Muscle of leg (tissue), 11 donors: ENCODE measurements around the gene HERC5. TPM values are rescaled to one million over a fixed set of nuclear protein-coding genes. Genes with fewer than 3 reads are reported as not detected.

ENCODE experiments used
- DNase-seq: peaks from one replicate; pipeline ENCODE4 v3.0.0; 2013
- H3K27ac ChIP-seq: one replicate; pipeline ENCODE4 v1.5.1; 2013; ENCODE audit warnings: mild to moderate bottlenecking, low read length, control low read depth
- H3K27me3 ChIP-seq: one replicate; pipeline ENCODE4 v1.6.1; 2013; ENCODE audit warnings: low read length; ENCODE audit not compliant: control insufficient read depth, insufficient read depth
- H3K36me3 ChIP-seq: one replicate; pipeline ENCODE4 v1.6.1; 2013; ENCODE audit warnings: low read length; ENCODE audit not compliant: control insufficient read depth, insufficient read depth
- H3K4me1 ChIP-seq: one replicate; pipeline ENCODE4 v1.6.1; 2013; ENCODE audit warnings: low read length; ENCODE audit not compliant: control insufficient read depth, insufficient read depth
- H3K4me3 ChIP-seq: one replicate; pipeline ENCODE4 v1.5.1; 2013; ENCODE audit warnings: low read length, control low read depth
- H3K9me3 ChIP-seq: replicated peaks from 2 replicates; pipeline ENCODE4 v1.6.1; 2013; ENCODE audit warnings: low read depth, low read length; ENCODE audit not compliant: control insufficient read depth
- WGBS: methylation state at CpG from one replicate; pipeline ENCODE4 v1.1.5; 2013; ENCODE audit warnings: missing lambda C conversion rate; ENCODE audit not compliant: insufficient coverage; 5-methylcytosine and 5-hydroxymethylcytosine counted together
- polyA plus RNA-seq, 8 donors: library from polyadenylated mRNA; unstranded; fragments of 120-200 nt; gene quantifications; one replicate each; pipeline versions ENCODE4 v1.2.1 to v1.2.3, GENCODE V29; 2013; ENCODE audit warnings: inconsistent platforms in 1 of 8, low replicate concordance in 1 of 8; ENCODE audit not compliant: insufficient read length in 8 of 8, insufficient read depth in 1 of 8
- total RNA-seq: library from RNA; stranded (reverse); fragments of 120-200 nt; gene quantifications from one replicate; pipeline ENCODE4 v1.2.4, GENCODE V29; 2013

HERC5 gene
- total and polyA plus RNA-seq, 9 donors: 1.3 to 2.1 (median 1.8) TPM

- Histone ChIP-seq H3K27me3 (no peaks in the 10 kb centered on the region), H3K4me1 (no peaks in the 10 kb centered on the region), H3K27ac (no peak overlapping the region), H3K4me3 (no peak overlapping the region), H3K9me3 (no peaks in the 10 kb centered on the region), H3K36me3 (no peaks in the 10 kb centered on the region)
- no CpG with 5 or more reads among the region's 3 CpGs for WGBS
- DNase-seq: no peak
These were observed 60.9 kb downstream of the HERC5 start for GRCh38 chr4:88517825-88518224.

DNA sequence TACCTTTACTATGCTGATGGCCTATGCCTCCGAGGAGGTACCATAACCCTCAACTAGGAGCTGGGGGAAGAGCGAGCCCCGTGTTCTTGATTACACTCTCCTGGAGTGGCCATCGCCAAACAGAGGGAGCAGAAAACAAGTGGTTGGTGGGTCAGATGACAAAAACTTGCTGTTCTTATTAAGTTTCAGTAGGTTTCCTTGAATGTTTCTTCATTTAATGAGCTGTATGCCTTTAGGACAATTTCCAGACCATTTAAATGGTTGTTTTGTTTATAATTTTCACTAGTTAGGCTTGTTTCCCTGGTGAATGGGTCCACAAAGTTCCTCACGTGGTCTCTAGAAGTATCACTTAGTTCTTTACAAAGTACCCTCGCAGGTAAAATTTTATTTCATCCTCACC, 62.0 kb downstream of the HERC5 start:
- no peaks in the 10 kb centered on the region for H3K36me3 ChIP-seq
- no peak overlapping the region for H3K27ac ChIP-seq
- 80% methylated on average over 1 of the region's 6 CpGs for WGBS
- no peaks in the 10 kb centered on the region for H3K27me3 ChIP-seq
- H3K9me3 ChIP-seq: no peaks in the 10 kb centered on the region
- no peaks in the 10 kb centered on the region for H3K4me1 ChIP-seq
- no peak for DNase-seq
- H3K4me3 ChIP-seq: no peak overlapping the region

DNA sequence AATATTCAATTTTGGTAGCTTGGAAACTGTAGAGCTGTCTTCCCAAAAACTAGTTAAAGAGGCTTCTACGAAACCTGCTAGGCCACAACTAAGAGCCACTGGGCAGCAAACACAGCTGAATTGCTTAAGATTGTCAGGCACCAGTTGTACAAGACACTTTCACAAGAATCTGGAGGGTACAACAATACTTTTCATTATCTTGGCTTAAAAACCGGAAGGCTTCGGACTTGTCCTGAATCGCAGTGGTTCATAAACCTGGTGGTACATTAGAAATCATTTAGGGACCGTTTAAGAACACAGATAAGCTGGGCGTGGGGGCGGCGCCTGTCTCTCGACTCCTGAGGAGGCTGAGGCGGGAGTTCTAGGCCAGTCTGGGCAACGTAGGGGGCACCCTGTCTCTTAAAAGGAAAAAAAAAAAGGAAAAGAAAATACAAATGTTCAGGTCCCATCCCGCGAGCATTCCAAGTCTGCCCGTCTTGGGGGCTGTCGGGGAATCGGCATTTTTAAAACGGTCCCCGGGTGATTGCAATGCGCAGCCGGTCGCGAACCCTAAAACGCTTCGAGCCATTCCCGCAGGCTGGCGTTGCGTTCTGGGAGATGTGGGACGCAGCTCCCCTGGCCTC, 65.9 kb downstream of the HERC5 start:
- Histone ChIP-seq H3K27ac (peak overlapping the region; percentile 95), H3K9me3 (no peaks in the 10 kb centered on the region), H3K36me3 (no peaks in the 10 kb centered on the region), H3K27me3 (no peaks in the 10 kb centered on the region), H3K4me3 (peak overlapping the region; percentile 93), H3K4me1 (peaks cover 4% of the 10 kb centered on the region)
- peak; percentile 49 for DNase-seq
- WGBS: 2% methylated on average over 25 of the region's 28 CpGs

DNA sequence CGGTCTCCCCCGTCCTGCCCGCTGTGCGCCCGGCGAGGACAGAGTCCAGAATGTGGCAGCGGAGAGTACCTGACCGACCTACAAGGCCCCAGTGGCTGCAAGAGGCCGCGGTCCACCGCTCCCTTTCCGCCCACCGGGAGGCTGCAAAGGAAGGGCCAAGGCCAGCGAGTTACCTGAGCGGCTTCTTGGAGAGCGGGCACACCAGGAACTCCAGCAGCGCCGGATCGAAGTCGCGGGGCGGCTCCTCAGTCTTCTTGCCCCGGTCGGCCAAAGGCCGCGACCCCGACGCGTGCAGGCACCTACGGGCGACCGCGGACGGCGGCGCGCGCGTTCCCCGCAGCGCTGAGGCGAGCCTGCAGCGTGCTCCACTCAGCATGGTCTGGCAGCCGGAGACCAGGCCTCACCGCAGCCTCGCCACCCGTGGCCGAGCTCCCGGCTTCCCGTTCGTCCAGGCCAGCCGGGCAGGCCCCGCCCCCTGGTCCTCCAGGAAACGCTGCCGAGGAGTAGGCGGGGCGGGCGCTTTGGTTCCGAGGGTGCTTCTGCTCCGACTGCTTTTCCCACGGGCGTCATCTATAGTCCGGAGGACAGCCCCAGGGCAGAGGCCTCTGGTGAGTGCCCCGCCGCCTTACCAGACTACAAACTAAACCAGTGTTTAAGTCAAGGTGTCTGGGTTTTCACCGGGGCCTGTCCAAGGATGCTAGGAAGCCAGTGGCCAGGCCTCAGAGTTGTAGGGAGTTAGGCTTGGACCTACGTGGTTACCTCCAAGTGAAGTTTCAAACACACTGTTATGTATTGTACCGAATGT, 66.6 kb downstream of the HERC5 start, which contains the start of gene PYURF:
PYURF (minus strand) TSS at position 452 of the 805 bp plus-strand sequence; CDS start at position 376, 76 bp downstream.
- H3K27ac ChIP-seq: peak within 1 kb of the TSS; percentile 95
- WGBS: under 1% methylated on average over 60 of the region's 68 CpGs
- no peaks in the 10 kb centered on the region for H3K36me3 ChIP-seq
- peak; percentile 97 for DNase-seq
- H3K9me3 ChIP-seq: no peaks in the 10 kb centered on the region
- H3K27me3 ChIP-seq: no peaks in the 10 kb centered on the region
- H3K4me1 ChIP-seq: peaks cover 4% of the 10 kb centered on the region
- peak within 1 kb of the TSS; percentile 93 for H3K4me3 ChIP-seq

DNA sequence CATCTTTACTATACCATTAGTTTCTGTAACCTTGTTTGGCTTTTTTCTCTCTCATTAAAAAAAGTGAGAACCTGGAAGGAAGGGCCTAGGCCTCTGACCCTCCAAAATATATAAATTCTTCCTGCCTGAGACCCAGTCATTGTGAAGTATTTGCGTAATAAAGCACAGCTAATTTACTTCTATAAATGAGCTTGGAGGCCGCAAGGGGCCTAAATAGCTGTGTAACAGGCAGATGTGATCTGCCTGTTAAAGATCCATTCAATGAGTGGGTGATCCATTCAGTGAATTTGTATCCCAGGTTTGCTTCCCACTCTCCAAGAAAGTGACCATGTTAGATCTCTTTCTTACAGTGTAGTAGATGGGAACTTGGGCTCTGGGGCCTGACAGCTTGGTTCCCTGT, 67.3 kb downstream of the HERC5 start:
- peaks cover 4% of the 10 kb centered on the region for H3K4me1 ChIP-seq
- H3K27me3 ChIP-seq: no peaks in the 10 kb centered on the region
- H3K9me3 ChIP-seq: no peaks in the 10 kb centered on the region
- H3K36me3 ChIP-seq: no peaks in the 10 kb centered on the region
- H3K4me3 ChIP-seq: peak overlapping the region; percentile 93
- peak overlapping the region; percentile 95 for H3K27ac ChIP-seq
- no CpG with 5 or more reads among the region's 2 CpGs for WGBS
- no peak for DNase-seq

- WGBS: no CpG with 5 or more reads among the region's 1 CpG
- H3K4me3 ChIP-seq: no peak overlapping the region
- H3K9me3 ChIP-seq: no peaks in the 10 kb centered on the region
- DNase-seq: peak; percentile 20
- no peaks in the 10 kb centered on the region for H3K36me3 ChIP-seq
- no peak overlapping the region for H3K27ac ChIP-seq
- H3K4me1 ChIP-seq: peaks cover 4% of the 10 kb centered on the region
- no peaks in the 10 kb centered on the region for H3K27me3 ChIP-seq
These were observed 69.4 kb downstream of the HERC5 start for GRCh38 chr4:88526221-88526815.

DNA sequence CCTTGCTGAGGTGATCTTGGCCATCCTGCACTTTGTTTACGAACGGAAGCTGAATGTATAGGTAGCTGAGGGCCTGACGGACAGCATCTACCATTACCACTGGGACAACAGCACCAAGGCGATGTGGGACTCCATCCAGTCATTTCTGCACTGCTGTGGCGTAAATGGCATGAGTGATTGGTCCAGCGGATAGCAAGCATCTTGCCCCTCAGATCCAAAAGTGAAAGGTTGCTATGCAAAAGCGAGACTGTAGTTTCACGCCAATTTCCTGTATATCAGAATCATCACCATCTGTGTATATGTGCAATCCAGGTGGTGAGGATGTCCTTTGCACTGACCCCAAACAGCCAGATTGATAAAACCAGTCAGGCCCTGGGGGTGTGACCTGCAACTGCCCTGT, 70.9 kb downstream of the HERC5 start:
- 93% methylated on average over 2 of the region's 8 CpGs for WGBS
- Histone ChIP-seq H3K27me3 (no peaks in the 10 kb centered on the region), H3K36me3 (no peaks in the 10 kb centered on the region), H3K9me3 (no peaks in the 10 kb centered on the region), H3K27ac (no peak overlapping the region), H3K4me1 (peaks cover 4% of the 10 kb centered on the region), H3K4me3 (no peak overlapping the region)
- no peak for DNase-seq

DNA sequence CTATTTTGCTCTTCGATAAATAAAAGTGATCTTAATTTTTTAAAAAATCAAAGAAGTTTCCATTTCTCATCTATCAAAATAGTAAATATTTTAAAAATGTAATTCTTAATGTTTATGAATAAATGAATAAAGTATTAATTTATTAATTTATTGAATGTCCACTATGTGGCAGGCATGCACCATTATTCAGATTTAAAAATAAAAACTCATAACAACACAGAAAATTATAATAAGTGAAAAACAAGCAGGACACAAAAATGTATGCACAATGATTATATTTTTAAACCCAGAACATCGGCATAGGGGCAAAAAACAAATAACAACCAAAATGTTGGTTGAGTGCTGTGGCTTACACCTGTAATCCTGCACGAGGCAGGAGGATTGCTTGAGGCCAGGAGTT, 71.9 kb downstream of the HERC5 start:
- H3K27ac ChIP-seq: no peak overlapping the region
- H3K27me3 ChIP-seq: no peaks in the 10 kb centered on the region
- no peaks in the 10 kb centered on the region for H3K36me3 ChIP-seq
- peaks cover 4% of the 10 kb centered on the region for H3K4me1 ChIP-seq
- H3K9me3 ChIP-seq: no peaks in the 10 kb centered on the region
- WGBS: no CpG with 5 or more reads among the region's 3 CpGs
- no peak overlapping the region for H3K4me3 ChIP-seq
- no peak for DNase-seq

DNA sequence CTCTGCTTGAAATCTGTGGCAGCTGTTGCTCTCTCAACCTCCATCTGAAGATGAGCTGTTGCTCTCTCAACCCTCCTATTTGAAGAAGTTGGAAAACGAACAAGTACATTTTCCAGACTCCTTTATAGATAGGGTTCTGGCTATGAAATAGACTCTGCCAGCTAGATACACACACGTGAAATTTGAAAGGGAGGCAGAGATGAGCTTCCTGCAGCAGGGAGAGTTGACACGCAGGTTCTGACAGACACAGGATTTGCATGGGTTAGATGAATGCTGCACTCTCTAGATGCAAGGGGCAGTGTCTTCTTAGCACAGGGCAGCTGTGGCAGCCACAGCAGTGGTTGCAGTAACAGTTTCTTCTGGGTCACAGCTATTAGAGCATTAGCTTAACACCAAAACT, 74.6 kb downstream of the HERC5 start:
- no peaks in the 10 kb centered on the region for H3K9me3 ChIP-seq
- no peaks in the 10 kb centered on the region for H3K27me3 ChIP-seq
- H3K4me3 ChIP-seq: no peak overlapping the region
- WGBS: 65% methylated on average over 2 of the region's 3 CpGs
- no peaks in the 10 kb centered on the region for H3K36me3 ChIP-seq
- no peaks in the 10 kb centered on the region for H3K4me1 ChIP-seq
- no peak for DNase-seq
- no peak overlapping the region for H3K27ac ChIP-seq

DNA sequence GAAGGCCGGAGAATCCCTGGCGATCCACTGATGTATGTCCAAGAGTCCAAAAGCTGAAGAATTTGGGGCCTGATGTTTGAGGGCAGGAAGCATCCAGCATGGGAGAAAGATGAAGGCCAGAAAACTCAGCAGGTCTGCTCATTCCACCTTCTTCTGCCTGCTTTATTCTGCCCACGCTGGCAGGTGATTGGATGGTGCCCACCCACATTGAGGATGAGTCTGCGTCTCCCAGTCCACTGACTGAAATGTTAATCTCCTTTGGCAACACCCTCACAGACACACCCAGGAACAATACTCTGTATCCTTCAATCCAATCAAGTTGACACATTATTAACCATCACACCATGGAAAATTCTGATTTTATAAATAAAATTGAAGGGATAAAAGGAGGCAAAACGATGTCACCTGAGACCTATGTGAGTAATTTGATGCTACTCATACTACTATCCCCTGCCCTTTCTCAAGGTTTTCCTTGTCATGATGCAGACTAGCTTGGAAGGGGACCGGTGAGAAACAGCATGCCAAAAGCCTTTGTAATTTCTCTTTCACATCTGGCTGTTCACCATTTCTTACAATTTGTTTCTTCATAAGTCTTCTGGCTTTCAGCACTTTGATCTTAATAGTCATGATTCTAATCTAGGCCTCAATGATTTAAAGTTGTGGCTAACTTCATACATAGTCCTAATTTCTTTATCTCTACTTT, 76.3 kb downstream of the HERC5 start:
- WGBS: 100% methylated on average over 3 of the region's 6 CpGs

More for the DNA sequence above, 76.3 kb downstream of the HERC5 start:
- H3K27me3 ChIP-seq: no peaks in the 10 kb centered on the region
- H3K4me1 ChIP-seq: no peaks in the 10 kb centered on the region
- H3K36me3 ChIP-seq: no peaks in the 10 kb centered on the region
- DNase-seq: no peak
- no peak overlapping the region for H3K27ac ChIP-seq
- no peak overlapping the region for H3K4me3 ChIP-seq
- no peaks in the 10 kb centered on the region for H3K9me3 ChIP-seq
